K562 (cell line): ENCODE data around the gene LY6G5B. TPM values are rescaled to one million over a fixed set of nuclear protein-coding genes. Genes with fewer than 3 reads are reported as not detected.

Experiments
- CHD7 ChIP-seq: fragments of 200-600 bp; sonication (generic); IDR thresholded peaks from one replicate; pipeline ENCODE4 v1.6.1; 2012; ENCODE audit warnings: mild to moderate bottlenecking, low read depth, low read length, inconsistent platforms
- EGR1 ChIP-seq: fragments of 450-650 bp; conservative IDR thresholded peaks from 2 replicates; pipeline ENCODE4 v1.6.1; 2017; ENCODE audit warnings: mild to moderate bottlenecking
- MNT ChIP-seq, 2 experiments: fragments of 450-650 bp; conservative IDR thresholded peaks; 2 replicates each; pipeline ENCODE4 v1.6.1; 2017; ENCODE audit warnings: mild to moderate bottlenecking in 2 of 2, moderate library complexity in 2 of 2
- NR2F6 ChIP-seq: fragments of 450-650 bp; formaldehyde crosslinking; IDR thresholded peaks from 2 replicates; pipeline ENCODE4 v1.4.0; 2020; ENCODE audit warnings: mild to moderate bottlenecking
- ZNF609 ChIP-seq: sonication (generic); formaldehyde crosslinking; IDR thresholded peaks from 2 replicates; pipeline ENCODE4 v1.8.1; 2023; ENCODE audit warnings: missing genetic modification reagents, mild to moderate bottlenecking, borderline replicate concordance
- ZNF699 ChIP-seq: fragments of 250-450 bp; sonication (Bioruptor Pico); IDR thresholded peaks from 2 replicates; pipeline ENCODE4 v1.8.0; 2021; ENCODE audit warnings: mild to moderate bottlenecking, moderate library complexity; ENCODE audit not compliant: insufficient replicate concordance
- polyA plus RNA-seq, 8 experiments: library from polyadenylated mRNA; depleted of rRNA in 4 of 8; stranded (reverse) in 5 of 8; unstranded in 3 of 8; fragments of >200 nt; fragmentation: Nextera tagmentation in 2 of 8; fragmentation: Illumina TruSeq in 1 of 8; extraction: Ambion mirVana in 2 of 8; extraction: Trizol in 1 of 8; gene quantifications; 2 replicates each; pipeline versions ENCODE4 v1.2.1 to v1.2.3, GENCODE V29; 2011 to 2014; ENCODE audit warnings: inconsistent platforms in 1 of 8, missing spikeins in 1 of 8
- total RNA-seq, 7 experiments: library from RNA; depleted of rRNA in 6 of 7; stranded (reverse); fragments of >200 nt in 6 of 7; fragmentation: Illumina TruSeq in 2 of 7; extraction: Trizol in 2 of 7; gene quantifications; 2 replicates each; pipeline versions ENCODE4 v1.2.1 to v1.2.3, GENCODE V29; 2011 to 2021; ENCODE audit warnings: low replicate concordance in 1 of 7

LY6G5B gene
- total and polyA plus RNA-seq, 9 of the 15 experiments (the other 6 are each of a cell fraction or from before 2014, with no cell fraction given): 6.0 to 27.0 (median 7.5) TPM

- TF ChIP-seq ZNF699 (no peak), MNT (conservative IDR thresholded peaks at IDR 0.05) (no peak; a peak in 3 of 4 replicates), CHD7 (no peak), EGR1 (peak; percentile 72), NR2F6 (CRISPR knock-in tag) (no peak), ZNF609 (CRISPR knock-in tag) (no peak)
- TF ChIP-seq, all 486 proteins: peak for 160
Measured at GRCh38 chr6:31620586-31621319, 49.0 kb upstream of the LY6G5B start, which contains the start of gene PRRC2A (continued).
